Measurements from ENCODE around the gene ZNF827.

ZNF827 gene

DNA sequence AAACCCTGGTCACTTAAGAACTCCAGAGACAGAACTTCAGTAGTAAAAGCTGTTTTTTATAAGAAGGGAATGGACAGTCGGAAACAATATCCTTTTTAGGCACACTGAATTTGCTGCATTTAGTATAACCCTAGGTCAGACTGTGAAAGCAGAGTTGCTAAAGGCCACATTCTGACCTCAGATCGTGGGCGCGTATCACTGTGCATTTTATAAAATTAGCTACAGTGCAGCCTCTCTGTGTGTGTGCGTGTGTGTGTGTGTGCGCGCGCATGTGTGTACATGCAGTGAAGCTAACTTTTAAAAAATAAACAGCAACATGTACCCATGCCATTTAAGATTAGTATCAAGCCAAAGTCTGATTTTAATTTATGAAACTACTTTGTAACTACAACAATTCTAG lies 8.0 kb downstream of the ZNF827 start:
- DNase-seq (ENCODE audit: extremely low spot score): no peak
- CTCF ChIA-PET: no interaction called here
- POLR2A ChIA-PET: interaction anchor here (0.9 to 1.9 kb wide), 2 partner anchors 8 to 311 kb away, joined by 3 to 6 read pairs; partner anchors contain the start of genes MMAA and ZNF827
- TF ChIP-seq ARNT (IDR thresholded peaks at IDR 0.05) (no peak), SUZ12 (IDR thresholded peaks at IDR 0.05) (no peak), SP1 (IDR thresholded peaks at IDR 0.05) (no peak), L3MBTL2 (conservative IDR thresholded peaks at IDR 0.05) (no peak), FOXK2 (IDR thresholded peaks at IDR 0.05) (no peak)

GRCh38 chr4:145929415-145930178 lies 9.0 kb downstream of the ZNF827 start:
- ChIA-PET CTCF (interaction anchor here (0.6 kb wide), 1 partner anchor 758 kb away, joined by 3 read pairs; no protein-coding TSS in a partner anchor), POLR2A (interaction anchor here (1.0 to 1.9 kb wide), 2 partner anchors 9 to 23 kb away, joined by 3 to 6 read pairs; partner anchors contain the start of gene ZNF827)
- TF ChIP-seq HDGF (IDR thresholded peaks at IDR 0.05; ENCODE audit: borderline replicate concordance): no peak
- no peak for TF ChIP-seq ELF4 (IDR thresholded peaks at IDR 0.05)
- no peak for TF ChIP-seq L3MBTL2 (conservative IDR thresholded peaks at IDR 0.05)
- no peak for TF ChIP-seq ARNT (IDR thresholded peaks at IDR 0.05)
- no peak for TF ChIP-seq FOXM1 (IDR thresholded peaks at IDR 0.05; ENCODE audit: borderline replicate concordance)
- no peak for TF ChIP-seq PKNOX1 (IDR thresholded peaks at IDR 0.05)
- TF ChIP-seq CTBP1 (IDR thresholded peaks at IDR 0.05; ENCODE audit: borderline replicate concordance): no peak
- DNase-seq (ENCODE audit: extremely low spot score): no peak

DNA sequence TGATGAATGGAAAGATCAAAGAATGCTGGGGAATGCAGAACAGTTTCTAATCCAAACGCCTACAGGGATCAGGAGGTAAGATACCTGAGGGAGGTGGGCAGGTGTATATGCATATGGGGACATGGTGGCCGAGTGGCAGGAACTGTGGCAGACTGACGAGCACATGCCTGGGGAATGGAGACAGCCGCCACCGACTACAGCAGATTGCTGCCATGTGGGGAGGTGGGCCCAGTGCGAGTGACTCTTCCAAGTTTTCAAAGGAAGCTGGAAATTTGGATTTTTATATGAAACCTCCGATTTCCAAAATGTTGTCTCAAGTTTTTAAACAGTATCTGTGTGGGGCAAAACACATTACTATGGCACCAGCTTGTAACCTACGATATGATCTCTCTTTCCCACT lies 9.9 kb downstream of the ZNF827 start:
- CTCF ChIA-PET: no interaction called here
- TF ChIP-seq FOXM1 (IDR thresholded peaks at IDR 0.05; ENCODE audit: borderline replicate concordance) (no peak), ELF4 (IDR thresholded peaks at IDR 0.05) (no peak), FOXA1 (IDR thresholded peaks at IDR 0.05) (no peak), TARDBP (IDR thresholded peaks at IDR 0.05) (no peak), HDGF (IDR thresholded peaks at IDR 0.05; ENCODE audit: borderline replicate concordance) (no peak)
- DNase-seq (ENCODE audit: extremely low spot score): no peak
- POLR2A ChIA-PET: no interaction called here

DNA sequence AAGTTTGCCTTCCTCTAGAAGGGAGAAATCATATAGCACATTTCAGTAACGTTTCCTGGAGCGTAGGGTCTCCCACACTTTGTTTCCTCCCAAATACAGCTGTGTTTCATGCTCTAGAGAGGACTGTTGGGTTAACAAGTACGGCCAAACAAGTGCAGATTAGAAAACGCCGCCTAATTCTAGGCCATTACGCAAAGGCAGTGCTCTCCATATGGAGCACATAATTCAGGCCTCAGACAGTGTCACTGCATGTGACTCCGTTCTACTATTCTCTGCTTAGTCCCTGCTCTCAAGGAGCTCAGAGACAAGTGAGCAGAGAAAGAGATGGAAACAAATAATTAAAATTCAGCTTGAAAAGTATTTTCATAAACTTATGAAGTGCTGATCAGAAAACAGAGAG lies 11.6 kb downstream of the ZNF827 start:
- no peak for DNase-seq (ENCODE audit: extremely low spot score)
- TF ChIP-seq BHLHE40 (IDR thresholded peaks at IDR 0.05; ENCODE audit: borderline replicate concordance) (no peak), HDGF (IDR thresholded peaks at IDR 0.05; ENCODE audit: borderline replicate concordance) (no peak), NFRKB (IDR thresholded peaks at IDR 0.05) (no peak), PKNOX1 (IDR thresholded peaks at IDR 0.05) (no peak), SUZ12 (IDR thresholded peaks at IDR 0.05) (no peak), L3MBTL2 (conservative IDR thresholded peaks at IDR 0.05) (no peak), FOXA1 (IDR thresholded peaks at IDR 0.05) (no peak), ELF4 (IDR thresholded peaks at IDR 0.05) (no peak), FOXK2 (IDR thresholded peaks at IDR 0.05) (no peak), ZNF384 (IDR thresholded peaks at IDR 0.05) (no peak), SP1 (IDR thresholded peaks at IDR 0.05) (no peak), LEF1 (IDR thresholded peaks at IDR 0.05; ENCODE audit: borderline replicate concordance) (no peak), FOXM1 (IDR thresholded peaks at IDR 0.05; ENCODE audit: borderline replicate concordance) (no peak)
- ChIA-PET POLR2A (interaction anchor here (0.8 kb wide), 1 partner anchor 9 kb away, joined by 3 read pairs; no protein-coding TSS in a partner anchor), CTCF (no interaction called here)

- no peak for TF ChIP-seq FOXM1 (IDR thresholded peaks at IDR 0.05; ENCODE audit: borderline replicate concordance)
- TF ChIP-seq LEF1 (IDR thresholded peaks at IDR 0.05; ENCODE audit: borderline replicate concordance): no peak
- TF ChIP-seq ARNT (IDR thresholded peaks at IDR 0.05): no peak
- no peak for TF ChIP-seq TARDBP (IDR thresholded peaks at IDR 0.05)
- no peak for TF ChIP-seq NFRKB (IDR thresholded peaks at IDR 0.05)
- TF ChIP-seq CTBP1 (IDR thresholded peaks at IDR 0.05; ENCODE audit: borderline replicate concordance): no peak
- TF ChIP-seq BHLHE40 (IDR thresholded peaks at IDR 0.05; ENCODE audit: borderline replicate concordance): no peak
- TF ChIP-seq FOXK2 (IDR thresholded peaks at IDR 0.05): no peak
- TF ChIP-seq ELF4 (IDR thresholded peaks at IDR 0.05): no peak
- TF ChIP-seq L3MBTL2 (conservative IDR thresholded peaks at IDR 0.05): no peak
- TF ChIP-seq PKNOX1 (IDR thresholded peaks at IDR 0.05): no peak
- TF ChIP-seq HDGF (IDR thresholded peaks at IDR 0.05; ENCODE audit: borderline replicate concordance): no peak
- DNase-seq (ENCODE audit: extremely low spot score): no peak
- POLR2A ChIA-PET: no interaction called here
- CTCF ChIA-PET: interaction anchor here (0.6 kb wide), 1 partner anchor 35 kb away, joined by 3 read pairs; no protein-coding TSS in a partner anchor
Measured at GRCh38 chr4:145921231-145921630, 17.4 kb downstream of the ZNF827 start.

DNA sequence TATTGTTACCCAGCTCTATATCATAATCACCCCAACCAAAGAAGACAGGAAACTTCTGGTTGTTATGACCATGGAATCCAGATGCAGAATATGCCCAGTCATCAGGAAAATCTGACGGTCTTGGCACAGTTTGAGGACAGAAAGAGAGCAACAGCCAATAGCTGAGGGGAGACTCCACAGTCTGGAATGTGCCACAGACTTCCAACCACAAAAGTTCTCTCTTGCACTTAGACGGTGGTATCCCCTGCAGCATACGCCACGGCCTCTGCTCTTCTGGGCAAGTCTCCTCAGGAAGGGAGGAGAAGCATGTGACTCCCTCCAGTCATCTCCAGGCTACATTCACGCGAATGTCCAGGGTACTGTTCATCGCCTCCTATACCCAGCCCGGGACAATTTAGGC lies 18.4 kb downstream of the ZNF827 start:
- ChIA-PET CTCF (interaction anchor here (0.8 kb wide), 1 partner anchor 14 kb away, joined by 3 read pairs; no protein-coding TSS in a partner anchor), POLR2A (no interaction called here)
- TF ChIP-seq L3MBTL2 (conservative IDR thresholded peaks at IDR 0.05): no peak
- TF ChIP-seq ELF4 (IDR thresholded peaks at IDR 0.05): no peak
- TF ChIP-seq ZNF384 (IDR thresholded peaks at IDR 0.05): no peak
- no peak for TF ChIP-seq BHLHE40 (IDR thresholded peaks at IDR 0.05; ENCODE audit: borderline replicate concordance)
- no peak for TF ChIP-seq NFRKB (IDR thresholded peaks at IDR 0.05)
- DNase-seq (ENCODE audit: extremely low spot score): no peak

Data from HEK293T (cell line).